NCI-H1417 treated with DMSO at 0.1 percent for 48 hours (cell line): ENCODE results near the gene RUNX1.

Experiments used
- DNase-seq: peaks from one replicate; lab custom pipeline; 2025; lab: John Stamatoyannopoulos, UW

RUNX1 gene

DNA sequence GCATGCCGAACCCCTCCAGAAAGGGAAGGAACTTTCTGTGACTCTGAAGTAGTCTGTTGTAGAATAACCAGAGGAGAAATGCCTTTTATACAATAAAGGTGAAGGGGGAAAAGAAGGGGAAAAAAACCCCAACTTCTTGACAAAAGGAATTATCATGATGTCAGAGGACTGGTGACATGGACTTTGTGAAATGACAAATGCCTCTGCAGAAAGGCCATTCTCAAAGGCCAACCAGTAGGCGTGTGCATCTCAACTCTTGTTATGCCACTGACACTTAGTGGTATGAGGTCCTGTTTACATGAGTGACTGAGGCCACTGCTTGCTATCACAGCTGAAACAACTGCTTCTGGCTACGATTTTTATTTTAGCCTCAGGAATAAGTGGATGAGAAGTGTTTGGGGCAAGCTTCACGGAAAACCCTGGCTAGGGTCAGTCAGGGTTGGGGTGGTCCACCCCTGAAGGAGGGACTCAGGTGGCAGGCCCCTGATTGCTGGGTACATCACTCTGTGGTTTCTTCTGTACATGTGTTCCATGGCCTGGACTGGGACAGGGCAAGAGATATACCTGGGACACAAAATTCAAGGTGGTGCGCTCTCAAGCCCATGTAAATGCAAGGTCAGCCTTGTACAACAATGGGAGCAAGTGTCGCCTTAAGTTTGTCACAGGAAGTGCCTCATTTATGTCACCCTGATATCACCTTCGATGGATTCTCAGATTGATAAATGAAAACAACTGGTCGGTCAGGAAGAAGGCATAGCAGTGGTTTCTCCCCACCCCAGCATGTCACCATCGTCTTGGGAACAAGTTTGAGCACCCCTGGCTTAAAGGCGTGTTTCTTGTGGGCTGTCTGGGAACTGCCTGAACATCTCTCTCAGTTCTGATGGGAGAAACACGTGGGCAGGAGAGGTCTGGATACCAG, 12.4 kb downstream of the RUNX1 start:
- DNase-seq: no peak

DNA sequence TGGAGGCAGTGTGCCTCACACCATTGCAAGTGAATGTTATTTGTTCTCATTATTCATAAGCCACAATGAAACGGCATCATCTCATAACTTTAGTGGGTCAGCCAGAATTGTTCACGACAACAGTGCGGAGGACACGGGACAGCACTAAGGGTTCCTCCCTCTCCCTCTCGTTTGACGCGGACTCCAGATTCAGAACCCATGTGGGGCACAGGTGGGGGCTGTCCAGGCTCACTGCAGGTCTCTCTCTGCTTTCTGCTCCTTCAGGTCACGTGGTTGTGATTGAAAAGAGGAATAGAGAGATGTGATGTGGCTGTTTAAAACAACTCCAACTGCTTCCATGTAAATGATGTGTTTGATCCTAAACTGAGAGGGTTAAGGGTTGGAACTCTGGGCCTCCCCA, 13.5 kb downstream of the RUNX1 start:
- no peak for DNase-seq

DNA sequence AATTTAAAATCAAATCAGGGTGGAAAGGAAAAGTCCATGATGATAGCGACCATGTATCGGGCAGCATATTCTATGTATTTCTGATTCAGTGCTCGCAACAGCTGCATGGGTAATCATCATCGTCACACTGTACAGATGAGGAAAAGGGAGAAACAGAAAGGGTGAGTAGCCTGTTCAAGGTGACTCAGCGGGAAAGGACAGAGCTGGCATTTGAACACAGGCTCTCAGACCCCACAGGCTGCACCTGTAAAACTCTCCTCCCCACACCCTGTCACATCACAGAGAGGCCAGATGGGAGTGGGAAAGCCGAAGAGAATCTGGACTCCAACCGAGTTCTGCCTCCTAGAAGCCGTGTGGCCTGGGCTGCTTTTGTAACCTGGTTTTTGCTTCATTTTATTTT, 14.0 kb downstream of the RUNX1 start:
- no peak for DNase-seq

DNA sequence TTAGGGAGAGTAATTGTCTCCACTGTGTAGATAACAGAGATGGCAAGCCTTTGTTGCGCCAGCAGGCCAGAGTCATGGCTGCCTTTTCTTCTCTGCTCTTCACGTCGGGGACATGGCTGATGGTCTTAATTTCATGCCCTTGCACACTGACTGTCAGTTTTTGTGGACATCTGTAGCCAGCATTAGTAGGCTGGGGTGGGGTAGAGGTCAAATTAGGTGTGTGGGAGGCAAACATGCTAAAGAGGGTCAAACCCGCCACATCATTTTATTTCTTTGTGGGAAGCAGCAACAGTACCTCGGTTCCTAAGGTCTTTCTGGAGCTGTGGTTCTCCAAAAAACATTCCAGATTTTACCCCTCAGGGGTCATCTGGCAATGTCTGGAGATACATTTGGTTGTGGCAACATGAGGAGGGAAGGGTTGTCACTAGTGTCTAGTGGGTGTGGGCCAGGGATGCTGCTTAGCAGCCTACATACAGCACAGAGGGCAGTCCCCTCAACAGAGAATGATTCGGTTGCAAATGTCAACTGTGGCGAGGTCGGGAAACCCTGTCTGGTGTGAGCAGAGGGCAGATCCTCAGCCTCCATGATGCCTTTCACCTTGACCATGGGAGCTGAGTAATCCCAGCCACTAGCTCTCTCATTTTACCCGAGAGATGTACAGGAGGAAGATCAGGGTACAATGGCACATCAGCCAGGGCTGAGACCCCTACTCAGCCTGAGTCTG, 14.7 kb downstream of the RUNX1 start:
- DNase-seq: no peak

DNA sequence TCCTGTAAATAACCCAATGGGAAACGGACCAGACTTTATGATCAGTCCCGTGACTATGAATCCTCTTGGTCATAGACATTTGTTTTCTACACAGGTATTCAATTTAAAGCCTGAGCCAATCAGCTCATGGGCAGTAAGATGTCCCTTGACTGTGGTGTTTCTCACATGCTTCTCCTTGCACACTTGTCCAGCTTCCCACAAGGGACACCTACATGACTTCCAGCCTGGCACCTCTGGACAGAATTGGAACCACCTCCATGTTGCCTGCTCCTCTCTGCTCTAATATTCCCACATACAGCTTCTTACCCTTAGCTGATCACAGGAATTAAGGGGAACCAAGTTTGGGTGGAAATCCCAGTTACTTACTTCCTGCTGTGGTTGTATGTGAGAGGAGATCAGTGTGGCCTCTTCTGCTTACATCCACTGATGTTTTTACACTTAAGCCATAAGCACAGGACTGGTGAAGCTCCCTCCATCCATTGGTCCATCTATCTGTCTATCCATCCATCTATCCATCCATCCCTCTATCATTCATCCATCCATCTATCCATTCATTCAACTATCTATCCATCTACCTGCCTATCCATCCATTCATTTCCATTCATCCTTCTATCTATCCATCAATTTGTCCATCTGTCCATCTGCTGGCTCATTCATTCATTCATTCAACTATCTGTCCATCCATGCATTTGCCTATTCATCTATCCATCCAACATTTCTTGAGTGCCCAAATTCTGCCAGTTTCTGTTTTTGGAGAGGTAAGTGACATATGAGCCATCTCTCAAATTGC, 16.4 kb downstream of the RUNX1 start:
- DNase-seq: no peak

DNA sequence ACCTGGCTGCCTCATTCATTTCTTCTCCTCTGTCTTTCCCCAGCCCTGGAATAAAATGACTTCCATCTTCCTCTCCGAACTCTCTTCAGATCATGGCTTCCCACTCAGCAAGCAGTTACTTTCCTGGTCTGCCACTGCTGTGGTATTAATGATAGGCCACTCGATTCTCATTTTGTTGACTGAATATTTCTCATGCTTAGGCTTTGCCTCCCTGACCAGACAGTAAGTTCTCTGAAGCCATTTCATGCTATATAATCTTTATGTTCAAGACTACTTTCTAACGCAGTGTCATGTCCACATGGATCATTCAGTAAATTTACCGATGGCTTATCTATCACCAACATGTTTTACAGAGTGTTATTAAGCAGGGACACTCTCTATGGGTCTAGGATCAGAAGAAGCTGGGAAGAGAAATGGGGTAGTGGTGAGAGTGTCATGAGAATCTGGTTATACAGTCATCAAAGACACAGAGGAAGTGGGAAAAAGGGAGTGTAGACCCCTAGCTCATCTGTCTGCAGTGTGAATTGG, 20.6 kb downstream of the RUNX1 start:
- no peak for DNase-seq

DNA sequence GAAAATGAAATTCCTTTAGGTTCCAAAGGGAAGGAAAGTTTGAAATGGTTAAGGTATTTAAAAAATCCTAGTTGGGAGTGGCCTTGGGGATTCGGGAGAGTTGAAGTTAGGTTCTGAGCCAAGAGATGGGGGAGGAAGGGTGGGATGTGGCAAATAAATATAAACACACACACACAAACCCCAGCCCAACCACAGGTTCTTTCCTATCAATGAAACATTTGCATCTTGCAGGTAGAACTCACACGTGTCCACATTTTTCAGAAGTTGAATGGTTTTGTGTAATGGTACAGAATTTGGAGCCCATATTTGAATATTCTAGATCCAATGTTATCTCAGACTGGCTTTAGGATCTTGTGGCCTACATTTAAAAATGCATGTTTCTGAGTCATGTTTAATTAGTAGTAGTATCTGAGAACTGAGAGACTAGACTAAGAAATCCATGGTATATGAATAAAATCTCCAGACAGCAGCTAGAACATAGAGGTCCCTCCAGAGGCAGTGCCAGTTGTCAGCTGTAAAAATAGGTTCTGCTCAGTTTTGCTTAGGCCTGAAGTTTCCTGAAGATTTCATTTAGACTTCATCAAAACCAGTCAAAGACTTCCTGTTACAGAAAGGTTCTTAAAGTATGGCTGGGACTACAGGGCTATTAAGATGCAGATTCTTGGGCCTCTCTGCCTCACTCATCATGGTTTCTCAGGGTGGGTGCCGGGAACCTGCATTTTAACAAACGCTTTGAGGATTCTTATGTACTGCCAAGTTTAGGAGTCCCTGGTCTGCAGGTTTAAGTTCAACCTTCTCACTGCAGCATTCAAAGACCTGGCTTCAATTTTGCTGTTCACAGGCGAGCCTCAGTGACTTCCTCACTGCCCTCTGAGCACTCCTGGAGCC, 21.3 kb downstream of the RUNX1 start:
- no peak for DNase-seq

DNA sequence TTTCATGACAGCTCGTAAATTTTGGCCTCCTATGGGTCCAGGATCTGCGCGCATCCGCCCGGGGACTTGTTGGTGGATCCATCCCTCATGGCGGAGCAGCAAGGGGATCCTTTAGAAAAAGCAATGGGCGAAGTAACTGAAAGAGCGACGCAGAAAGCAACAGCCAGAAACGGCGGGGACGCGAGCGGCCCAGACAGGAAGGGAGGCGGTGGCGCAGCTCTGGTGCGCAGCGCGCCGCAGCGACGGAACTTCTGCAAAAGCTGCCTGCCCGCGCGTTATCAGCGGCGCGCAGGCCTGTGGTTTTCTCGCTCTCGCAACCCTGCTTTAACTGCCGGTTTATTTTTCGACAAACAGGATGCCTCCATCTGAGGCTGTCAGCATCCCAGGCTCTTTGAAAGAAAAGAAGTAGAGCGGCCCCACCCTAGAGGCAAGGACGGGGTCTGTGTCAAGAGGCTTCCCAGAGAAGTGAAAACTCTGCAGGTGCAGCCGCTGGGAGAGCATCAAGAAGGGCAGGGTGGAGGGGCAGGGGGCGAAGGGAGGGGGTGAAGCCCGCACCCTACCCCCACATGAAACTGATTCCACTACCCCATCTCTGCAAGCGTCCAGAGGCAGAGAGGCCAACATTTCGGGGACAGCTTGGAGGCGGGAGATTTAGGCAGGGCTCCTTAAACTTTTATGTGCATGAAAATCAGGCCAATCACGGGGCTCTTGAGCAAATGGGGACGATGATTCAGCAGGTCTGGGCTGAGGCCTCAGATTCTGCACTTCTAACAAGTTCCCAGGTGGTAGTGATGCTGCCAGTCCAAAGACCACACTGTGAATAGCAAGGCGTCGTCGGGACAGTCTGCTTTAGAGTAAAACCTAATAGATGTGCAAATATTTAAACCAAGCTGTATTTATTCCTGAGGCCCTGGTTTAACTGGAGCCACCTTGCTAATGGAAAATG, 22.2 kb downstream of the RUNX1 start:
- no peak for DNase-seq

DNA sequence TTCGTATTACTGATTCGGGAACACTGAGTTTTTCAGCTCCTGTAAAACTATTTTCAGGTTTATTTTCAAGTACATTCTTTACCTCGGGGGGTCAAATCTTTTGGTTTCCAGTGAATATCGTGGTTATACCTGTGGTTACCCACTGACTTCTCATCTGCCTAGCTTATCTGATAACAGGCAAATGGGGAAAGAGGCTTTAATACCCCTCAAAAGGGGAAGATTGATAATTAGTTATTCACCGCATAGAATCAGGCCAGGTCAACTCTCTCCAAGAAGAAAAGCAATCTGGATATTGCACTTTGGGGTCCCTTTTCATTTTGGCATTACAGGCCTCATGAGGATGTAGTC, 23.0 kb downstream of the RUNX1 start:
- no peak for DNase-seq

DNA sequence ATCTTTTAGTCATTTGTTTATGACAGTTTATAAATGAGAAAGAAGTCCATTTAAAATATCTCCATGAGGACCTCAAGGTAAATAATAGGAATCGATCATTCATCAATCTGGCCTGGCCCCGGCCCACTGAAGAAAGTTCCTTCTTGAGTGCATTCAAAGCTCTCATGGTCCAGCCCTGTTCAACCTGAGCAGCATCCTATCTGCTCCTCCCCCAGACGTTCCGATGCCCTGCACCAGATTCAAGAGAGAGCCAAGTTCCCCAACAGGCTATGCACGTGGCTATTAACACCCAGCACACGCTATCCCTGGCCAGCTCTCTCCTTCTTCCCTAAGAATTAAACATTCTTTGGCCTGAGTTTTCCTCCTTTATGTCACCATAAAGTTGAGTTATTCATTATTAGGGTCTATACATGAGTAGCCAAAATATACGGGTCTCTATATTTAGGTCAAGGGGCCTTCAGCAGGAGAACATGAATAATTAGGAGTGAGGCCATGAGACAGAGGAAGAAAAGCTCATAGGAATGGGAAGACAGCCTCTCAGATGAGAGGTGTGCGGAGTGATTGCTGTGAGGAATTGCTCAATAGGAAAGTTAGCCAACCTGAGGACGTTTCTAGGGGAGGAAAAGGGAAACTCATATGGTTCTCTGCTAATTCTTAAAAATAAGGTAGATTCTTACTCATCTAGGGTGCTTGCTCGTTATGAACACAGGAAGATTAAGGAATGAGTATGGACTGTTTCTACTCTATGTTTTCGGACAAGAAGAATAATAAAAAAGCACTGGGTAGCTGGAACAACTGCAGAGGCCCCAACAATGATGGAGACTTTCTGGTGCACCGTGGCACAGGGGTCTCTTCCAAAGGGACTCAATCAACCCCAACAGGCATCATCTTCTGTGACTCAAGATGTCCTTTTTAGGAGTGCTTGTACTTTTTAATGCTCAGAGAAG, 23.6 kb downstream of the RUNX1 start:
- no peak for DNase-seq

DNA sequence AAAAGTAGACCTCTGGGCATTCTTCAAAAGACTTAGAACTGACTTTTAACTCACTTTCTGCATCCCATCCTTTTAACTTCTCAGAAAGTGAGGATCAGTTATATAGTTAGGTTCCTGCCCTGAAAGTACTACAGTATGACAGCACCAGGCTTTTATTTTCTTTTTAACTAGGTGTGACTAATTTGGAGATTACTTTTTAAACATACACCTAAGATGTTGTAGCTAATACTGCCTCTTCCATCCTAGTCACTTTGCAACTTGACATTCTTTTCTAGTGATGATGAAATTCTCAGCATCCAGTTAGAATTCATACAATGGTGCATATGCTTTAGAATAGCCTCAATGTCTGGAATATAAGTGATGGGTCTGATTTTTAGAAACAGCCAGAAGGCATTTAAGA, 24.6 kb downstream of the RUNX1 start:
- no peak for DNase-seq

DNA sequence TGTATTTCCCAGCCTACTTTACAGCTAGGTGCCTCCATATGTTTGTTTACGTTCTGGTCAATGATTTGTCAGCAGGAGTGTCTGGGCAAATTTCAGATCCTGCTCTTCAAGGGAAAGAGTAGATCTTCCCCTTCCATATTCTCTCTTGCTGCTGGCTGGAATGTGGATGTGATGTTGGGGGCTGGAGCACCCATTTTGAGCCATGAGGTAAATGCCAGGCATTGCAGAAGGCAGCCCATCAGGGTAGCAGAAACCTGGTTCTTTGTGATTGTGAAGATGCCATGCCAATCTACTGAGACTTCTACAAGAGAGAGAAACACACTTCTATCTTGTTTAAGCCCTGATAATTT, 25.1 kb downstream of the RUNX1 start:
- no peak for DNase-seq

DNA sequence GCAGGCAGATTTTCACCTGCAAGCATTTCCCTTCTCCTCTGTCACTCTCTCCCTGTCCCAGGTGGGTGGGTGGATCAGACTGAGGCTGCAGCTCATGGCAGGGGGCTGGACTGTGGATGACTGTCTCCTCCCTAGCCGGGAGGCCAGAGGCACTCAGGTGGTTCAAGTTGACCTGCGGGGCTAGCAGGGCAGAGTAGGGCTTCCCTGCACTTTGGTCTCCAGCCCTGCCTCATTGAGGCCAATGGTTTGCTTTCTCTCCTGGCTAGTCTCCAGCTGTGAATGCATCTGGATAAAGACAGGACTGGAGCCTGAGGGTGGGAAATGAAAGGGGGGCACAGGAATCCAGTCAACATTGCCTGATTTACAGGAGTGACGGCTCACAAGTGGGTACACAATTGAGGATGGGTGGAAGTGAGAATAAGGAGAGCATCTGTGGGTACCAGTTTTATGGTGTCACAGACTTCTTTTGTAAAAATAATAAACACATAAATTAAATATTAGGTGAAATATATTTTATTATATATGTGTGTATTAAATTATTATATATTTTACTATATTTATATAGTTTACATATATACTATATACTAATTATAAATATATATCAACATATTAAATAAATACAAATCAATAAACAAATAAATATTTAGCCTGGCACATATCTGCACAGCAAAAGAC, 25.6 kb downstream of the RUNX1 start:
- DNase-seq: no peak

DNA sequence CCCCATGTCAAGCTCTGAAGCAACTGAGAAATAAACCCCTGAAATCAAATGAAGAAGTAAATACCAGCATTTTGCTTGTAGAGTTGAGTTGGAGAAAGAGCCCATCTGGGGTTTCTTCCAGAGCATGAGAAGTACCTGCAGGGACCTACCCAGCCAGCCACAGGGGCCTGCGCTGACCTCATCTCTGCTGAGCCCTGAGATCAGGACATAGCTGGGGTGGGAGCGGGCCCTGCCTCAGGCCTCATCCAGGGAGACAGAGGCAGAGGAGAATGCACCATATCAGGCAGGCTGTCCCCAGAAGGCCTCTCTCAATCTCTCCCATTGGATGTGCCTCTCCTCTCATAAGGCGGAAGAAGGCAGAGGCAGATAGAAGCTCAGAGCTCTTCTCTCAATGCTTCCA, 27.6 kb downstream of the RUNX1 start:
- no peak for DNase-seq

DNA sequence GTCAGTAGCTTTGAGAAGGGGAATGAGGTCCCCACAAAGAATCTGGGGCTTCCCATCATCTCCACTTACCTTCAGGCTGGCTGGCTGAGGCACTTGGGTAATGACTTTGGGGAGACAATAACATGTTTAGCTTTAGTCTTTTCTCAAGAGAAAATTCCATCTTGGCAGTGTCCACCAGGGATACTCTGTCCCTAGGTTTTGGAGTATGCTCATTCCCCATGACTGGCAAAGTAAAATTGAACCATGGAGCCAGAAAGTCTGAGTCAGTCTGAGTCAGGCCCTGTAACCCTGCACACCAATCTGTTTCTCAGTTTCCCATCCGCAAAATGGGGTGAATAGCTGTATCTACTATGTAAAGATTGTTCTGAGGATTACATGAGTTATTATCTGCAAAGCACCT, 28.2 kb downstream of the RUNX1 start:
- no peak for DNase-seq

DNA sequence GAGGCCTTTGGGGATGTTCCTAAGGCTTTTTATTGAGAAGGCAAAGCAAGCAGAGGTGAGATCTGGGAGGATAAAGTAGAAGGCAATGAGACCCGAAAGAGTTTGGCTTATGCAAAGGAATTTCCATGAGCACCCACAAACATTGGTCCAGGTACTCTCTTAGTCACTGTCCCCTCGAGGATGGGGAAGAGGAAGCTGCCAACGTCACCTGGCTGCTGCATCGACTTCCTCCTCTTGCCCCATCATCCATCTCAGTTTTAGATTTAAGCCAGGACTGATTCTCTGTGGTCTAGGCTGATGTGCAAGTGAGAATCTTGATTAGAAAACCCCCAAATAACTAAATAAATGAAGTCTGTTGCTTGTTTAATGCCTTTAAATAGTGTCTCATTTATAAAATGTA, 28.7 kb downstream of the RUNX1 start:
- DNase-seq: no peak

DNA sequence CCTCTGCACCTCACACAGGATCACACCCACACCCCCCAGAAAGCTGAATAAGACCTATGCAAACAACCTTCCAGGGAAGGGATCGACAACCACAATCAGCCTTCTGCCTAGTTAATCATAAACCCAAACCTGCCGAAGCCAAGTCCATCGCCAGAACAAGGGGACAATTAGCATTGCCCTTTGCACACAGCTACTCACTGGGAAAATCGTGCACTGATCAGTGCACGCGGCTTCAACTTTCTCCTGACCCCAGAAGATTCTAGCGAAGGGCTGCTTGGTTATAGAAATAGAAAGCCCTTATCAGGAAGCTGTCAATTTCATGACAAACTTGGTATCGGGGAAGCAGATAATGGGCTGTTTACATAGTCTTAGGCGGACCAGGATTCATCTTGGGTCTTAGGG, 29.5 kb downstream of the RUNX1 start:
- no peak for DNase-seq

DNA sequence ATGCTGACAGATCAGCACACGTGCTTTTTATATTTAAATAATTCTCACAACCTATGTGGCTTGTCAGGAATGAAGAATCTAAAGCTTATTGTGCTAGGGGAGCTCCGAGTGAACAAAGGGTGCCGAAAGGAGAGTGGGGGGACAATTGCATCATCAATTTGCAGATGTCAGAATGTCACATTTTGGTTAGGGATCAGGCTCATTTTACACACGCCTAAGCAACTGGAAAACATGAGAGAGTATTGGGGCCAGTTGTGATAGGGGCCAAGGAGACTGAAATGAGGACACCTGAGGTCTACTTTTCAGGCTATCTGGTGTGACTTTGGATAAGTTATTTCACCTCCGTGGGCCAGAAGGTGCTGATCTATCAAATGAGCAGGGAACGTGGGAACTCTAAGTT, 31.8 kb downstream of the RUNX1 start:
- no peak for DNase-seq
